ENCODE results near the gene ZCCHC24.

ZCCHC24 gene

GRCh38 chr10:79374312-79375191 lies 70.9 kb downstream of the ZCCHC24 start:
- Histone ChIP-seq H3K27ac (ENCODE audit: low read depth, low read length, poor library complexity, severe bottlenecking) (no peak overlapping the region), H3K9ac (ENCODE audit: low read length) (no peak overlapping the region), H3F3A (ENCODE audit: insufficient read depth, low read length) (no peaks in the 10 kb centered on the region), H4K20me1 (ENCODE audit: insufficient read depth, low read length) (no peaks in the 10 kb centered on the region), H3K9me2 (ENCODE audit: low read depth, low read length) (no peaks in the 10 kb centered on the region), H3K4me3 (ENCODE audit: low read depth, low read length, poor library complexity, severe bottlenecking) (no peak overlapping the region), H3K27me3 (ENCODE audit: insufficient read depth, low read length) (no peaks in the 10 kb centered on the region), H2AFZ (ENCODE audit: low read length) (no peak overlapping the region), H3K36me3 (ENCODE audit: insufficient read depth, low read length) (no peaks in the 10 kb centered on the region; the same call in 1 of the 2 replicates), H3K4me2 (ENCODE audit: low read length) (no peak overlapping the region), H3K79me2 (ENCODE audit: insufficient read depth, low read length) (no peaks in the 10 kb centered on the region), H3K9me3 (ENCODE audit: low read length) (0 out of 2 replicates have a peak, but pooled peaks cover 2% of the 10 kb centered on the region), H3K4me1 (ENCODE audit: insufficient read depth, low read length, severe bottlenecking) (no peaks in the 10 kb centered on the region)
- TF ChIP-seq, protein P1, sequence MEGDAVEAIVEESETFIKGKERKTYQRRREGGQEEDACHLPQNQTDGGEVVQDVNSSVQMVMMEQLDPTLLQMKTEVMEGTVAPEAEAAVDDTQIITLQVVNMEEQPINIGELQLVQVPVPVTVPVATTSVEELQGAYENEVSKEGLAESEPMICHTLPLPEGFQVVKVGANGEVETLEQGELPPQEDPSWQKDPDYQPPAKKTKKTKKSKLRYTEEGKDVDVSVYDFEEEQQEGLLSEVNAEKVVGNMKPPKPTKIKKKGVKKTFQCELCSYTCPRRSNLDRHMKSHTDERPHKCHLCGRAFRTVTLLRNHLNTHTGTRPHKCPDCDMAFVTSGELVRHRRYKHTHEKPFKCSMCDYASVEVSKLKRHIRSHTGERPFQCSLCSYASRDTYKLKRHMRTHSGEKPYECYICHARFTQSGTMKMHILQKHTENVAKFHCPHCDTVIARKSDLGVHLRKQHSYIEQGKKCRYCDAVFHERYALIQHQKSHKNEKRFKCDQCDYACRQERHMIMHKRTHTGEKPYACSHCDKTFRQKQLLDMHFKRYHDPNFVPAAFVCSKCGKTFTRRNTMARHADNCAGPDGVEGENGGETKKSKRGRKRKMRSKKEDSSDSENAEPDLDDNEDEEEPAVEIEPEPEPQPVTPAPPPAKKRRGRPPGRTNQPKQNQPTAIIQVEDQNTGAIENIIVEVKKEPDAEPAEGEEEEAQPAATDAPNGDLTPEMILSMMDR (IDR thresholded peaks at IDR 0.05; ENCODE audit: low read length) = peak; percentile 83
- no peak for TF ChIP-seq EZH2 (IDR thresholded peaks at IDR 0.05; ENCODE audit: borderline replicate concordance, low read length)

DNA sequence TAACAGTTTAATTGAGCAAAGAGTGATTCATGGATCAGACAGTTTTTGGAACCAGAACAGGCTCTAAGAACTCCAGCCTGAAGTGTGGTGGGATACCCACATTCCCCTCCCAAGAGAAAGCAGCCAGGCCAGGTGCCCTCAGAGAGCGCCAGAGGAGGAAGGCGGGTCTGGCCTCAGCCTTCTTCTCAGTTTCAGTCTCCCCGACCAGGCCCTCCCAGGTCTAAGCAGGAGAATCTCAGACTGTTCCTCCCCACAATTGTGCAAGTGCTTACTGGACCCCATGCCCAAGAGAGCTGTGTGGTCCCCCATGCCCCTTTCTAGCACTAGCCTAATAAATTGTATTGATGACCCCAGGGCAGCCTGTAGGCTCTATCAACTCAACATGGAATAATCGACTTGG lies 72.6 kb downstream of the ZCCHC24 start:
- Histone ChIP-seq H3K9me3 (ENCODE audit: low read length) (0 out of 2 replicates have a peak, but pooled peaks cover 2% of the 10 kb centered on the region), H3K9me2 (ENCODE audit: low read depth, low read length) (no peaks in the 10 kb centered on the region), H3K27ac (ENCODE audit: low read depth, low read length, poor library complexity, severe bottlenecking) (no peak overlapping the region), H3K4me1 (ENCODE audit: insufficient read depth, low read length, severe bottlenecking) (no peaks in the 10 kb centered on the region), H3K9ac (ENCODE audit: low read length) (no peak overlapping the region), H3K79me2 (ENCODE audit: insufficient read depth, low read length) (no peaks in the 10 kb centered on the region), H2AFZ (ENCODE audit: low read length) (no peak overlapping the region), H3F3A (ENCODE audit: insufficient read depth, low read length) (no peaks in the 10 kb centered on the region), H3K4me2 (ENCODE audit: low read length) (no peak overlapping the region), H4K20me1 (ENCODE audit: insufficient read depth, low read length) (no peaks in the 10 kb centered on the region), H3K4me3 (ENCODE audit: low read depth, low read length, poor library complexity, severe bottlenecking) (no peak overlapping the region), H3K27me3 (ENCODE audit: insufficient read depth, low read length) (no peaks in the 10 kb centered on the region), H3K36me3 (ENCODE audit: insufficient read depth, low read length) (no peaks in the 10 kb centered on the region; the same call in 1 of the 2 replicates)
- TF ChIP-seq EZH2 (IDR thresholded peaks at IDR 0.05; ENCODE audit: borderline replicate concordance, low read length) = no peak
- TF ChIP-seq, protein P1 (IDR thresholded peaks at IDR 0.05; ENCODE audit: low read length) = no peak

DNA sequence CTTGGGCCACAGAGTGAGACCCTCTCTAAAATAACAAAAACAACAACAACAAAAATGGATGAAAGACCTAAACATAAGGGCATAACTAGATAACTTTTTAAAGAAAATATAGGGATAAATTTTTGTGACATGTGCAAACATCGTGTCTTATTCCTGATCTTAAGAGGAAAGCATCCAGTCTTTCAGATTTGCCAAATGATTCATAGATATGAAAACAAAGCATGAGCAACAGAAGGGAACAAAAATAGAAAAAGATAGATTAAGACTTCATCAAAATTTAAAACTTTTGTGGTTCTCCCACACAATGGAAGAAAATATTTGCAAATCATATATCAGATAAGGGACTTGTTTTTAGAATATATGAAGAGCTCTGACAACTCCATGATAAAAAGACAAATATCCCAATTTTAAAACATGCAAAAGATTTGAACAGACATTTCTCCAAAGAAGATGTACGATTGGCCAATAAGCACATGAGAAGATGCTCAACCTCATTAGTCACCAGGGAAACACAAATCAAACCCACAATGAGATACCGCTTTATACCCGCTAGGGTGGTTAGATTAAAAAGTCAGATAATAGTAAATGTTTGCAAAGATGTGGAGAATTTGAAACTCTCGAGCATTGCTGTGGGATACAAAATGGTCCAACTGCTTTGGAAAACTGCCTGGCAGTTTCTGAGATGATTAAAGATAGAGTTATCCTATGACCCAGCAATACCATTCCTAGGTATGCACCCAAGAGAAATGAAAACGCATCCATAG lies 77.8 kb downstream of the ZCCHC24 start:
- Histone ChIP-seq H3K36me3 (ENCODE audit: insufficient read depth, low read length) (no peaks in the 10 kb centered on the region; the same call in 1 of the 2 replicates), H3K79me2 (ENCODE audit: insufficient read depth, low read length) (no peaks in the 10 kb centered on the region), H3K9ac (ENCODE audit: low read length) (no peak overlapping the region), H3K4me2 (ENCODE audit: low read length) (no peak overlapping the region), H3K9me2 (ENCODE audit: low read depth, low read length) (no peaks in the 10 kb centered on the region), H3K4me3 (ENCODE audit: low read depth, low read length, poor library complexity, severe bottlenecking) (no peak overlapping the region), H3K9me3 (ENCODE audit: low read length) (0 out of 2 replicates have a peak, but pooled peaks cover 2% of the 10 kb centered on the region), H3K27ac (ENCODE audit: low read depth, low read length, poor library complexity, severe bottlenecking) (no peak overlapping the region), H3F3A (ENCODE audit: insufficient read depth, low read length) (no peaks in the 10 kb centered on the region), H4K20me1 (ENCODE audit: insufficient read depth, low read length) (no peaks in the 10 kb centered on the region), H3K4me1 (ENCODE audit: insufficient read depth, low read length, severe bottlenecking) (no peaks in the 10 kb centered on the region), H2AFZ (ENCODE audit: low read length) (no peak overlapping the region), H3K27me3 (ENCODE audit: insufficient read depth, low read length) (no peaks in the 10 kb centered on the region)
- TF ChIP-seq, protein P1 (IDR thresholded peaks at IDR 0.05; ENCODE audit: low read length) = no peak
- TF ChIP-seq EZH2 (IDR thresholded peaks at IDR 0.05; ENCODE audit: borderline replicate concordance, low read length) = no peak
